Osteoblast (primary cell): ENCODE measurements around the gene GZMM. TPM values are rescaled to one million over a fixed set of nuclear protein-coding genes. Genes with fewer than 3 reads are reported as not detected.

ENCODE experiments used
- DNase-seq: peaks from one replicate; pipeline ENCODE4 v3.0.0; 2011; ENCODE audit warnings: low spot score, mixed read lengths; ENCODE audit not compliant: insufficient read length; ENCODE audit errors: missing footprints
- H2AFZ ChIP-seq: 2 replicates; pipeline ENCODE4 v1.6.0; 2011; ENCODE audit warnings: mild to moderate bottlenecking, low read length
- H3K27ac ChIP-seq: 2 replicates; pipeline ENCODE4 v1.5.1; 2011; ENCODE audit warnings: mild to moderate bottlenecking, low read depth, low read length, moderate library complexity
- H3K27me3 ChIP-seq: 2 replicates; pipeline ENCODE4 v1.6.0; 2012; ENCODE audit warnings: mild to moderate bottlenecking, control low read depth, inconsistent platforms, low read length, moderate library complexity; ENCODE audit not compliant: insufficient read depth
- H3K36me3 ChIP-seq: 2 replicates; pipeline ENCODE4 v1.5.1; 2011; ENCODE audit warnings: mild to moderate bottlenecking, low read length, control low read depth, moderate library complexity; ENCODE audit not compliant: insufficient read depth
- H3K4me1 ChIP-seq: 2 replicates; pipeline ENCODE4 v1.5.1; 2011; ENCODE audit warnings: mild to moderate bottlenecking, low read length, control low read depth, moderate library complexity; ENCODE audit not compliant: insufficient read depth
- H3K4me2 ChIP-seq: 2 replicates; pipeline ENCODE4 v1.6.0; 2011; ENCODE audit warnings: mild to moderate bottlenecking, low read length; ENCODE audit not compliant: insufficient read depth
- H3K4me3 ChIP-seq: fragments of 200-600 bp; sonication (generic); 3 replicates; pipeline ENCODE4 v1.5.1; 2012; ENCODE audit warnings: mild to moderate bottlenecking, low read length, inconsistent platforms; ENCODE audit not compliant: insufficient read depth
- H3K79me2 ChIP-seq: 2 replicates; pipeline ENCODE4 v1.6.0; 2012; ENCODE audit warnings: mild to moderate bottlenecking, low read length, control low read depth, inconsistent platforms; ENCODE audit not compliant: insufficient read depth
- H3K9me3 ChIP-seq: 2 replicates; pipeline ENCODE4 v1.5.1; 2011; ENCODE audit warnings: low read depth, low read length, control low read depth
- H4K20me1 ChIP-seq: 2 replicates; pipeline ENCODE4 v1.6.0; 2012; ENCODE audit warnings: mild to moderate bottlenecking, low read length, control low read depth; ENCODE audit not compliant: insufficient read depth
- total RNA-seq: library from RNA; depleted of rRNA; stranded (reverse); fragments of >200 nt; gene quantifications from 2 replicates; pipeline ENCODE4 v1.2.3, GENCODE V29; 2012
- TF ChIP-seq, protein P1 (sequence below): IDR thresholded peaks from 2 replicates; pipeline ENCODE4 v1.5.1; 2011; ENCODE audit warnings: mild to moderate bottlenecking, low read depth, low read length, moderate library complexity; ENCODE audit errors: extremely low read depth

Gene GZMM
- total RNA-seq, 1 donor = under 0.01 TPM

DNA sequence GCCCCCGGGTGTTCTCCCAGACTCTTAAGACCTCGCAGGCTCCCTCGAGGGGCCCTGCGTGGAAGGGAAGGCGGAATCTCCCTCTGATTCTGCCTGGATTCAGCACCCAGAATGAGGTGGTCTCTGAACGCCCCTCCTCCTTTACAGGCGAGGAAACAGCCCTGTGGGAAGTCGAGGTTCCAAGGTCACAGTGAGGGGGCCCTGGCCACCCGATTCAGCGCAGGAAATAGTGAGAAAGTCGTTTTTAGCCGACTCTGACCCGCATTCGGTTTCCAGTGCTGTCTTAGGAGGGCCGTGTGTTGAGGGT, 29.6 kb downstream of the GZMM start:
- Histone ChIP-seq H4K20me1 (peaks cover 51% of the 10 kb centered on the region), H3K9me3 (no peaks in the 10 kb centered on the region), H3K27ac (peak overlapping the region; percentile 77), H2AFZ (no peak overlapping the region), H3K79me2 (peaks cover 59% of the 10 kb centered on the region), H3K27me3 (no peaks in the 10 kb centered on the region), H3K4me1 (peaks cover 44% of the 10 kb centered on the region), H3K4me2 (peak overlapping the region; percentile 87), H3K4me3 (peak overlapping the region; percentile 97), H3K36me3 (no peaks in the 10 kb centered on the region)
- TF ChIP-seq, protein P1, sequence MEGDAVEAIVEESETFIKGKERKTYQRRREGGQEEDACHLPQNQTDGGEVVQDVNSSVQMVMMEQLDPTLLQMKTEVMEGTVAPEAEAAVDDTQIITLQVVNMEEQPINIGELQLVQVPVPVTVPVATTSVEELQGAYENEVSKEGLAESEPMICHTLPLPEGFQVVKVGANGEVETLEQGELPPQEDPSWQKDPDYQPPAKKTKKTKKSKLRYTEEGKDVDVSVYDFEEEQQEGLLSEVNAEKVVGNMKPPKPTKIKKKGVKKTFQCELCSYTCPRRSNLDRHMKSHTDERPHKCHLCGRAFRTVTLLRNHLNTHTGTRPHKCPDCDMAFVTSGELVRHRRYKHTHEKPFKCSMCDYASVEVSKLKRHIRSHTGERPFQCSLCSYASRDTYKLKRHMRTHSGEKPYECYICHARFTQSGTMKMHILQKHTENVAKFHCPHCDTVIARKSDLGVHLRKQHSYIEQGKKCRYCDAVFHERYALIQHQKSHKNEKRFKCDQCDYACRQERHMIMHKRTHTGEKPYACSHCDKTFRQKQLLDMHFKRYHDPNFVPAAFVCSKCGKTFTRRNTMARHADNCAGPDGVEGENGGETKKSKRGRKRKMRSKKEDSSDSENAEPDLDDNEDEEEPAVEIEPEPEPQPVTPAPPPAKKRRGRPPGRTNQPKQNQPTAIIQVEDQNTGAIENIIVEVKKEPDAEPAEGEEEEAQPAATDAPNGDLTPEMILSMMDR = no peak
- no peak for DNase-seq

DNA sequence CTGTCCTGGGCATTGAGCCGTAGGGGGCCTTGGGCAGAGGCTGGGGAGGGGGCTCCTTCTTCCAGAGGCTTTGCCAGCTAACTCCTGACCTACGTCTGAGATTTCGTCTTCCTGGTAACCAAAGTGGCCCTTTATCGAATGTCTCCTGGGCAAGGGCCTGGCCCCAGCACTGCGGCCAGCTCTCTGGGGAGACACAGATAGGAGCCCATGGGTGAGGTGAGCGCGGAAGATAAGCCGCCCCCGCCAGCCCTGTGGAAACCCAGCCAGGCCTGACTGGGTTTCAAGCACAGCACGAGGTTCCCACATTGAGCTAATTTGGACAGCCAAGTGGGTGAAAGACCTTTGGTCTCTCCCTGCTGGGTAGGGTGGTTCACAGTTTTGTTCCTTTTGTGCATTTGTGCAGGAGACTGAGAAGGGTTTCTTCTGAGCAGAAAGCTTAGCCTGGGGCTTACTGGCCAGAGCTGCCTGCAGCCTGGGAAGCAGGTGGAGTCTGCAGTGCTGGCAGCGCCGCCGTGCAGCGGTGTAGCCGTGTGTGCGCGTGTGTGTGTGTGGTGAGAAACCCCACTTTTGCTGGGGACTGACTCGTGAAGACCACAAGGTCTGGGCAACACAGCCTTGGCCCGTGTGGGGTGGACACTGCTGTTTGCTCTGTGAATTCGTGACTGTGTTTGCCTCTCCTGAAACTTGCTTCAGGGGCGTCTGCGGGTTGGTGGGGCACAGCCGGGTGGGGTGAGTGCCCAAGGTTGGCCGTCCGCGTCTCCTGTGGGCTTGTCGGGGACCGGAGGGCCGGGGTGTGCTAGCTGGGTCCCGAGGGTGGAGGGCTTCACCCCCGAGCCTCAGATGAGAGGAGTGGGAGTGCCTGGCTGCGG, 31.0 kb downstream of the GZMM start:
- Histone ChIP-seq H2AFZ (no peak overlapping the region), H3K79me2 (peaks cover 73% of the 10 kb centered on the region), H3K4me2 (peak overlapping the region; percentile 73), H3K9me3 (no peaks in the 10 kb centered on the region), H3K36me3 (no peaks in the 10 kb centered on the region), H3K4me1 (peaks cover 44% of the 10 kb centered on the region), H3K27ac (peak overlapping the region; percentile 33), H3K4me3 (peak overlapping the region; percentile 53), H3K27me3 (no peaks in the 10 kb centered on the region), H4K20me1 (peaks cover 61% of the 10 kb centered on the region)
- TF ChIP-seq, protein P1 = no peak
- no peak for DNase-seq

DNA sequence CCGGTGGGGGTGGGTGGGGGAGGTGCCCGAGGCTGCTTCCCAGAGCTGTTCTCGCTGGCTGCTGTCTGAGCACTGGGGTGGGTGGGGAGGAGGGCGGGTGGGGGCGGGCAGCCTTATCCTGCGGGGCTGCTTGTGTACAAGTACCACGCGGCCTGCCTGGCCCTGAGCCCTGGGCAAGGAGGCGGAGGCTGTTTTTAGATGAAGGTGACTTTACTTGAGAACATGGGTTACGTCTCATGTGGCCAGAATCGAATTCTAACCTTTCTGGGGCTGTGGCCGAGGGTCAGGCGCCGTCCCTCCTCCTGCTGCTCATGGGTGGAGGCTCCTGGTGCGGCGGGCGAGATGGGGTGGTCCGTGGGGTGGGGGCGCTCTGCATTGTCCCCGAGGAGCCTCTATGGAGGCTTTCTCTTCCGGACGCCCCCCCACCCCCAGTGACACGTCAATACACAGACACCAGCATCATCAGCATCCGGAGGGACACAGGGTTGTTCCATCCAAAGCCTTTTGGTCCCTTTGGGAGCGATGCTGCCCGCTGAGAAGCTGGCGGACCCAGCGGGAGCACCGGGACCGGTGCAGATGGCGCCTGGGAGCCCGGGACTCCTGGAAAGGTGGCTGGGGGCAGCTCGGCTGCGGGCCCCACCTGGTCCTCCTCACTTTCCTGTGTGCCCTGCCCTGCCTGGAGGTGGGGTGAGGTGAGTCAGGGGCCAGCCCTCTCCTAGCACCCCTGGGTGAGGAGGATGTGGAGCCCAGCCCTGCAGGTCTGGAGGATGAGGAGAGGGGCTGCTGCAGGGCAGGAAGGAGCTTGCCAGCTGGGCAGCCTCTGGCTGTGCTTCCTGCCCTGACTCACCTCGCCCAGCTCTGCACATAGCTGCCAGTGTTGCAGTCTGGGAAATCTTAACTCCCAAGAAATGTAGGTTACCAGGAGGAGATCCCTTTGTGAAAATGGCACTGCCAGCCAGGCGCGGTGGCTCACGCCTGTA, 32.0 kb downstream of the GZMM start:
- Histone ChIP-seq H3K4me1 (peaks cover 44% of the 10 kb centered on the region), H3K4me2 (peak overlapping the region; percentile 73), H3K27ac (peak overlapping the region; percentile 41), H3K36me3 (no peaks in the 10 kb centered on the region), H2AFZ (no peak overlapping the region), H3K4me3 (peak overlapping the region; percentile 45), H4K20me1 (peaks cover 68% of the 10 kb centered on the region), H3K9me3 (no peaks in the 10 kb centered on the region), H3K79me2 (peaks cover 80% of the 10 kb centered on the region), H3K27me3 (no peaks in the 10 kb centered on the region)
- peak; percentile 97 for DNase-seq
- TF ChIP-seq, protein P1 = no peak
